A673 (cell line): ENCODE measurements around the gene TEAD3. TPM values are rescaled to one million over a fixed set of nuclear protein-coding genes. Genes with fewer than 3 reads are reported as not detected.
"Not testable (repeated sequence)": the region's sequence is repeated elsewhere in the genome, so short reads cannot be mapped to it uniquely, and the experiment has no call there.

Experiments used
- BruUV-seq: library from RNA; stranded (reverse); fragments of 400-500 nt; replicated peaks from 2 replicates; lab custom pipeline; 2021; lab: Mats Ljungman, UMichigan
- CTCF ChIA-PET: fragments of 300-600 bp; sonication (Branson Sonifier 250); formaldehyde crosslinking; loops from one replicate; lab custom pipeline; 2022; ENCODE audit warnings: antibody characterized with exemption; lab: Charles Lee
- POLR2A ChIA-PET: fragments of 300-600 bp; sonication (Branson Sonifier 250); formaldehyde crosslinking; loops from one replicate; lab custom pipeline; 2022; ENCODE audit warnings: antibody characterized with exemption; ENCODE audit not compliant: low non-redundant PET; lab: Charles Lee
- DNase-seq: peaks from one replicate; pipeline ENCODE4 v3.0.0-alpha.2; 2015; ENCODE audit warnings: low spot score
- H3K27ac ChIP-seq: fragments of 200-600 bp; sonication (generic); 2 replicates; pipeline ENCODE4 v1.5.1; 2016; ENCODE audit warnings: mixed run types, low read depth, mild to moderate bottlenecking, mixed read lengths, antibody characterized with exemption, low read length; ENCODE audit not compliant: poor library complexity, severe bottlenecking
- H3K27me3 ChIP-seq: fragments of 200-600 bp; sonication (generic); replicated peaks from 2 replicates; pipeline ENCODE4 v1.6.1; 2017; ENCODE audit warnings: mixed run types, low read depth, mild to moderate bottlenecking, mixed read lengths, antibody characterized with exemption, low read length; ENCODE audit not compliant: insufficient read depth, poor library complexity
- H3K36me3 ChIP-seq: fragments of 200-600 bp; sonication (generic); 2 replicates; pipeline ENCODE4 v1.6.1; 2016; ENCODE audit warnings: mixed run types, mild to moderate bottlenecking, mixed read lengths, antibody characterized with exemption, low read length; ENCODE audit not compliant: insufficient read depth, poor library complexity, severe bottlenecking
- H3K4me1 ChIP-seq: fragments of 200-600 bp; sonication (generic); 2 replicates; pipeline ENCODE4 v1.6.1; 2017; ENCODE audit warnings: mixed run types, mild to moderate bottlenecking, mixed read lengths, antibody characterized with exemption, low read length; ENCODE audit not compliant: insufficient read depth, poor library complexity, severe bottlenecking
- H3K4me3 ChIP-seq: fragments of 200-600 bp; sonication (generic); 2 replicates; pipeline ENCODE4 v1.5.1; 2016; ENCODE audit warnings: low read depth, mixed run types, mild to moderate bottlenecking, mixed read lengths, low read length; ENCODE audit not compliant: poor library complexity, severe bottlenecking
- H3K9me3 ChIP-seq: fragments of 200-600 bp; sonication (generic); 2 replicates; pipeline ENCODE4 v1.6.1; 2016; ENCODE audit warnings: mixed run types, low read depth, mild to moderate bottlenecking, mixed read lengths, antibody characterized with exemption, low read length; ENCODE audit not compliant: poor library complexity, severe bottlenecking
- CTCF ChIP-seq: fragments of 300-800, 200-600 bp; sonication (generic); conservative IDR thresholded peaks from 2 replicates; pipeline ENCODE4 v1.5.1; 2017; ENCODE audit warnings: low read depth, mild to moderate bottlenecking, antibody characterized with exemption, low read length, moderate library complexity, mixed read lengths
- EZH2 ChIP-seq: fragments of 200-600 bp; sonication (generic); IDR thresholded peaks from 2 replicates; pipeline ENCODE4 v1.6.1; 2017; ENCODE audit warnings: borderline replicate concordance, low read depth, mild to moderate bottlenecking, mixed read lengths, antibody characterized with exemption, low read length; ENCODE audit not compliant: poor library complexity, severe bottlenecking
- intact Hi-C: fragments of 100-400 bp; cut with micrococcal nuclease; formaldehyde crosslinking; loops from one replicate; pipeline ENCODE4 v1.10.0; 2022; ENCODE audit not compliant: unreplicated experiment
- total RNA-seq: library from RNA; stranded (reverse); gene quantifications from 2 replicates; pipeline ENCODE4 v1.2.3, GENCODE V29; 2021

The TEAD3 gene
- total RNA-seq, 1 experiment from 2014 or later, result 10.3 TPM

GRCh38 chr6:35516712-35517111 lies 19.8 kb upstream of the TEAD3 start:
- no peaks in the 10 kb centered on the region for H3K36me3 ChIP-seq
- H3K27ac ChIP-seq, result no peak overlapping the region
- BruUV-seq, result no TSS peak
- ChIA-PET POLR2A (no interaction called here), CTCF (interaction anchor here (0.7 kb wide), 1 partner anchor 36 kb away, joined by 4 read pairs; no protein-coding TSS in a partner anchor)
- no peak for DNase-seq
- no peaks in the 10 kb centered on the region for H3K27me3 ChIP-seq
- intact Hi-C loops, result no loop called here
- no peaks in the 10 kb centered on the region for H3K4me1 ChIP-seq
- no peak for TF ChIP-seq CTCF
- no peak for TF ChIP-seq EZH2
- no peak overlapping the region for H3K4me3 ChIP-seq
- no peaks in the 10 kb centered on the region for H3K9me3 ChIP-seq

GRCh38 chr6:35515939-35516338 lies 19.1 kb upstream of the TEAD3 start:
- H3K4me3 ChIP-seq, intact Hi-C loops: not testable (repeated sequence)
- CTCF ChIA-PET, result interaction anchor here (0.6 to 0.7 kb wide), 2 partner anchors 38 to 59 kb away, joined by 3 read pairs; no protein-coding TSS in a partner anchor

GRCh38 chr6:35514587-35514986 lies 17.7 kb upstream of the TEAD3 start:
- intact Hi-C loops, result no loop called here
- Histone ChIP-seq H3K36me3 (no peaks in the 10 kb centered on the region), H3K4me3 (no peak overlapping the region), H3K27me3 (no peaks in the 10 kb centered on the region), H3K9me3 (no peaks in the 10 kb centered on the region), H3K27ac (no peak overlapping the region), H3K4me1 (no peaks in the 10 kb centered on the region)
- POLR2A ChIA-PET, result no interaction called here
- TF ChIP-seq EZH2, result no peak
- TF ChIP-seq CTCF, result no peak
- no peak for DNase-seq
- no TSS peak for BruUV-seq
- CTCF ChIA-PET, result interaction anchor here (0.6 kb wide), 1 partner anchor 10 kb away, joined by 4 read pairs; no protein-coding TSS in a partner anchor

More at GRCh38 chr6:35515939-35516338, 19.1 kb upstream of the TEAD3 start:
- POLR2A ChIA-PET, DNase-seq, H3K36me3 ChIP-seq, H3K9me3 ChIP-seq, H3K27ac ChIP-seq, BruUV-seq, H3K27me3 ChIP-seq, H3K4me1 ChIP-seq: not testable (repeated sequence)

GRCh38 chr6:35512740-35513139 lies 15.9 kb upstream of the TEAD3 start, which contains the start of gene TULP1:
Gene TULP1, minus strand, starts transcription at chr6:35512896. Its CDS starts 38 bp downstream, at chr6:35512858.
- Histone ChIP-seq H3K4me3 (peak within 1 kb of the TSS; percentile 23), H3K36me3 (no peaks in the 10 kb centered on the region), H3K27ac (no peak within 1 kb of the TSS), H3K27me3 (no peaks in the 10 kb centered on the region), H3K4me1 (no peaks in the 10 kb centered on the region), H3K9me3 (no peaks in the 10 kb centered on the region)
- ChIA-PET POLR2A (no interaction called here), CTCF (no interaction called here)
- no peak for TF ChIP-seq CTCF
- no peak for TF ChIP-seq EZH2
- no TSS peak for BruUV-seq
- intact Hi-C loops, result no loop called here
- DNase-seq, result no peak
